Cardiac muscle cell (in vitro differentiated cells and primary cell): ENCODE measurements around the gene CFAP298. TPM values are rescaled to one million over a fixed set of nuclear protein-coding genes. Genes with fewer than 3 reads are reported as not detected.

Experiments
- DNase-seq, 2 donors: peaks; one replicate each; pipeline versions ENCODE4 v3.0.0 to v3.0.0-alpha.2; 2010 to 2017; ENCODE audit warnings: low read depth in 1 of 2, low spot score in 1 of 2
- H3K27ac ChIP-seq: fragments of 200-600 bp; sonication (generic); 2 replicates; pipeline ENCODE4 v1.5.1; 2016
- H3K27me3 ChIP-seq: fragments of 200-600 bp; sonication (generic); 2 replicates; pipeline ENCODE4 v1.6.0; 2016; ENCODE audit warnings: control low read depth
- H3K36me3 ChIP-seq: fragments of 200-600 bp; sonication (generic); 2 replicates; pipeline ENCODE4 v1.5.1; 2016; ENCODE audit warnings: control low read depth
- H3K4me1 ChIP-seq: fragments of 200-600 bp; sonication (generic); 2 replicates; pipeline ENCODE4 v1.8.1; 2017; ENCODE audit warnings: low read depth, mild to moderate bottlenecking, mixed run types
- H3K4me3 ChIP-seq: fragments of 200-600 bp; sonication (generic); 2 replicates; pipeline ENCODE4 v1.5.1; 2016; ENCODE audit warnings: mild to moderate bottlenecking
- H3K9me3 ChIP-seq: fragments of 200-600 bp; sonication (generic); 2 replicates; pipeline ENCODE4 v1.5.1; 2017; ENCODE audit warnings: low read depth, mild to moderate bottlenecking, control low read depth
- polyA plus RNA-seq: library from polyadenylated mRNA; unstranded; fragments of >200 nt; fragmentation: Nextera tagmentation; extraction: Ambion mirVana; gene quantifications from 2 replicates; pipeline ENCODE4 v1.2.1, GENCODE V29; 2016
- total RNA-seq: library from RNA; depleted of rRNA; stranded (reverse); fragments of >200 nt; gene quantifications from 2 replicates; pipeline ENCODE4 v1.2.3, GENCODE V29; 2016
- TF ChIP-seq, protein P1 (sequence below): IDR thresholded peaks from 2 replicates; pipeline ENCODE4 v1.5.1; 2012; ENCODE audit warnings: low read depth, mild to moderate bottlenecking, low read length

The CFAP298 gene
- total and polyA plus RNA-seq, 2 experiments from 2014 or later: 52.1 to 57.1 TPM

DNA sequence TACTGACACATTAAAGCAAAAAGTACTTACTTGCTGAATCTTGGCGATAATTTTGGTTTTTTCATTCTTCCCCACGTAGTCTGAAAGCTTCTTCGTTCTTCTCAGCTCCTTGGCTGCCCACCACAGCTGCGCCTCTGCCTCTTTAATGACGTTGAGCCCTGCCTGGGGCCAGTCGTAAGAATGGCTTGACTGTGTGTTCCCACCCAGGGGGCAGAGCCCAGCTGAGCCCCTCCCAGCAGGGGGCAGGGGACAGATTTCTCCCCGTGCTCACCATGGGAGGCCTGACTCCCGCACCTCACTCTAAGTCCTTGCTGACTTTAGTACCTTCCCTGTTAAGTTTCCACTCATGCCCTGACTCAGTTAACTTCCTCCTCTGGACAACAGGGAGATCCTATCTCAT is 9.0 kb downstream of the CFAP298 start:
- Histone ChIP-seq H3K4me1 (no peaks in the 10 kb centered on the region), H3K27me3 (no peaks in the 10 kb centered on the region), H3K4me3 (no peak overlapping the region), H3K36me3 (peaks cover 30% of the 10 kb centered on the region), H3K27ac (no peak overlapping the region), H3K9me3 (no peaks in the 10 kb centered on the region)
- no peak for DNase-seq
- TF ChIP-seq, protein P1, sequence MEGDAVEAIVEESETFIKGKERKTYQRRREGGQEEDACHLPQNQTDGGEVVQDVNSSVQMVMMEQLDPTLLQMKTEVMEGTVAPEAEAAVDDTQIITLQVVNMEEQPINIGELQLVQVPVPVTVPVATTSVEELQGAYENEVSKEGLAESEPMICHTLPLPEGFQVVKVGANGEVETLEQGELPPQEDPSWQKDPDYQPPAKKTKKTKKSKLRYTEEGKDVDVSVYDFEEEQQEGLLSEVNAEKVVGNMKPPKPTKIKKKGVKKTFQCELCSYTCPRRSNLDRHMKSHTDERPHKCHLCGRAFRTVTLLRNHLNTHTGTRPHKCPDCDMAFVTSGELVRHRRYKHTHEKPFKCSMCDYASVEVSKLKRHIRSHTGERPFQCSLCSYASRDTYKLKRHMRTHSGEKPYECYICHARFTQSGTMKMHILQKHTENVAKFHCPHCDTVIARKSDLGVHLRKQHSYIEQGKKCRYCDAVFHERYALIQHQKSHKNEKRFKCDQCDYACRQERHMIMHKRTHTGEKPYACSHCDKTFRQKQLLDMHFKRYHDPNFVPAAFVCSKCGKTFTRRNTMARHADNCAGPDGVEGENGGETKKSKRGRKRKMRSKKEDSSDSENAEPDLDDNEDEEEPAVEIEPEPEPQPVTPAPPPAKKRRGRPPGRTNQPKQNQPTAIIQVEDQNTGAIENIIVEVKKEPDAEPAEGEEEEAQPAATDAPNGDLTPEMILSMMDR: no peak

DNA sequence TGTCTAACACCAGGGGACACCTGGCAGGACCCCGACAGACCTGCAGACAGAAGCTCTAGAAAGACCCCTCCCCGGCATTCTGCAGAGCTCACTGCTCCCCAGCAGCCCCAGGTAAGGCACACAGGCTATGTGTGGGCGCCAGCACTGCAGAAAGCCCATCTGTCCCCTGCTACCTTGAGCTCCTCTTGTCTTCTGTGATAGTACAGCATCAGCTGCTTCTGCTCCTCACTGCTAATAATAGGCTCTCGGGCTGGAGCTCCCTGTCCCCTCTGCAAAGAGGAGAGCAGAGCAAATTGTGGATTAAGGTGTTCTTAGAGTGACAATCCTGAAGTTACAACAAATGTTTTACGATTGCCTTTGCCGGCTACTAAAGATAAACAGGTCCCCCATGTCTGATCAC is 10.1 kb downstream of the CFAP298 start:
- Histone ChIP-seq H3K36me3 (peaks cover 29% of the 10 kb centered on the region), H3K4me3 (no peak overlapping the region)
- no peak for DNase-seq

DNA sequence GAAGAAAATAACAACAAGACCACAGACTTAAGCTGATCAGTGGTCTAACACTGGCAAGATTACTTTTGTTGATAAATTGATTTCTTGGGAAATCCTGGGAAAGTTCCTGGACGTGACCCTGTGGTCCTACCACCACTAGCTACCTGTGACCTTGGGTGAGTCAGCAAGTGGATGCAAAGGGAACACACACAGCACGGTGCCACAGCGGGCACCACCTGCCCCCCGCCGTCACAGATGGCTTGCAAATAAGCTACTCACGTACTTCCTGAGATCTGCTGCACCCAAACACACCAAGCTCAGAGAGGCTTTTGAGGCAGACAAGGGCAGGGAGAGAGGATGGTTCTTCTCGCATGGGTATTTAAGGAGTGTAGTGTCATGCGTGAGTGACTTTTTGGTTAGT is 12.7 kb downstream of the CFAP298 start:
- TF ChIP-seq, protein P1: no peak
- H3K4me1 ChIP-seq: no peaks in the 10 kb centered on the region
- H3K9me3 ChIP-seq: no peaks in the 10 kb centered on the region
- H3K27ac ChIP-seq: no peak overlapping the region
- H3K4me3 ChIP-seq: no peak overlapping the region
- no peaks in the 10 kb centered on the region for H3K27me3 ChIP-seq
- peaks cover 21% of the 10 kb centered on the region for H3K36me3 ChIP-seq
- no peak for DNase-seq

More for the DNA sequence above, 10.1 kb downstream of the CFAP298 start:
- Histone ChIP-seq H3K27me3 (no peaks in the 10 kb centered on the region), H3K4me1 (no peaks in the 10 kb centered on the region), H3K9me3 (no peaks in the 10 kb centered on the region), H3K27ac (no peak overlapping the region)
- TF ChIP-seq, protein P1: no peak

DNA sequence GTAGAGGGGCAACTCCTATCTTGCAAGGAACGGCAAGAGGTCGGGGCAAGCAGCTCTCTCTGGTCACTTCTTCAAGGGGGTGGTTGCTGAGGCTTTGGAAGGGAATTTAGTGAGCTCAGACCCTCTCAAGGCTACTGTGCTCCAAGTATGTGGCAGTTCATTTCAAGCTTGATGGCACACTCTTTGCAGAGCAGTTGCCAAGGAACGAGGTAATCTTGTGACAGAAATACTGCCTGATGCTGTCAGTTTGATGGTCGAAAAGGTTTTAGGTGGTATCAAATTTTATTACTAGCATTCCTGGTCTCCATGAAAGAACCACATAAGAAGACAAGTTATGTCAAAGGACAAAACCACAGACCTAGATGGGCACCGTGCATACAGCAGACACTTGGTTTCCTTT is 13.1 kb downstream of the CFAP298 start:
- H3K9me3 ChIP-seq: no peaks in the 10 kb centered on the region
- H3K4me1 ChIP-seq: no peaks in the 10 kb centered on the region
- TF ChIP-seq, protein P1: no peak
- DNase-seq: no peak
- no peaks in the 10 kb centered on the region for H3K27me3 ChIP-seq
- H3K4me3 ChIP-seq: no peak overlapping the region
- peaks cover 17% of the 10 kb centered on the region for H3K36me3 ChIP-seq
- no peak overlapping the region for H3K27ac ChIP-seq

DNA sequence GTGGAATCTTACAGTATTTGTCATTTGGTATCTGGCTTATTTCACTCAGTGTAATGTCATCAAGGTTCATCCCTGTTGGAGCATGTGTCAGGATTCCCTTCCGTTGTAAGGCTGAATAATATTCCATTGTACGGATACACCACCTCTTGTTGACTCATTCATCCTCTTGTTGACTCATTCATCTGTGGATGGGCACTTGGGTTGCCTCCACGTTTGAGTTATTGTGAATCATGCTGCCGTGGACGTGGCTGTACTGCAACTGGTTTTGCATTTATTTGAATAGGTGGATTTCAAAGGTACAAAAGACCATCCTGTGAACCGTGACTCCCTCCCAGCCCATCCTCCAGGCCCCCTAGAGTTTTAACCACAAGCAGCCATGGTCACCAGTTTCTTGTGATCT is 15.0 kb downstream of the CFAP298 start:
- DNase-seq: peak in 1 of 2 donors; percentile 70
- TF ChIP-seq, protein P1: no peak
- Histone ChIP-seq H3K27ac (no peak overlapping the region), H3K36me3 (peaks cover 4% of the 10 kb centered on the region), H3K9me3 (no peaks in the 10 kb centered on the region), H3K27me3 (no peaks in the 10 kb centered on the region), H3K4me3 (no peak overlapping the region), H3K4me1 (no peaks in the 10 kb centered on the region)

DNA sequence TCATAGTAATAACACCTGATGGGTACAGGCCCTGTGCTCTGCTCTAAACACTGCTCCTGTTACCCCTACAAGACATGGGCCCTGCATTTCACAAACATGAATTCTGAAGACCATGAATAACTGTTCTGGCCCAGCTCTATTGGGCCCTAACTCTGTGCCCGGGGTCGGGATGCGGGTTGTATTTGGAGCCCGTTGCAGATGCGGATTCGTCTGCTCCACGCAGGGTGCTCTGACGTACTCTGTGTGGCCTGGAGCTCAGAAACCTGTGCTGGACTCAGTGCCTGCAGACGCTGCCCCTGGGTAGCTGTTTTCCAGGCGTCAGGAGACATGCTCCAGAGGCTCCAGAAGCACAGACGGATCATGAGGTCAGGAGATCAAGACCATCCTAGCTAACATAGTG is 16.7 kb downstream of the CFAP298 start:
- DNase-seq: no peak
- no peaks in the 10 kb centered on the region for H3K36me3 ChIP-seq
- H3K27me3 ChIP-seq: no peaks in the 10 kb centered on the region
- no peaks in the 10 kb centered on the region for H3K9me3 ChIP-seq
- H3K4me3 ChIP-seq: no peak overlapping the region
- H3K27ac ChIP-seq: no peak overlapping the region
- no peaks in the 10 kb centered on the region for H3K4me1 ChIP-seq
- TF ChIP-seq, protein P1: no peak
